NCI-H146 (cell line): ENCODE data around the gene PLEKHH1.

Experiments
- DNase-seq: peaks from one replicate; lab custom pipeline; 2025; lab: John Stamatoyannopoulos, UW

PLEKHH1 gene

DNA sequence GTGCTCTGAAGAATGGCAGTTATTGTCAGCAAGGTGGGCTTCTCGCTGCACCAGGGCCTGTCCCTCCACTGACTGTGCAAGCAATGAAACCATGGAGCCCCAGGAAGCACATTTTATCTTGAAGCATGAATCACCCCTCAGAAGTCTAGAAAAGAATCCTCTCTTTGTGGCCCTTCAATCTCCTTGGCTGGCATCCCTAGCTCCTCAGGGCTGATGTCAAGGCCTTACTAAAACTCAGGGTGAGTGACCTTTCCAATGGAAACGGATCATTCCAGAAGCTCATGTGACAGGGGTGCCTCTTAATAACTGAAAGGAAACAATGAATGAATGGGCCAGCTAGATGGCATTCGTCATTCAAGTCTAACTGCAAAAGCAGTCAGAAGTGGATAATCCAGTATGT is 22.3 kb upstream of the PLEKHH1 start:
- DNase-seq = no peak

DNA sequence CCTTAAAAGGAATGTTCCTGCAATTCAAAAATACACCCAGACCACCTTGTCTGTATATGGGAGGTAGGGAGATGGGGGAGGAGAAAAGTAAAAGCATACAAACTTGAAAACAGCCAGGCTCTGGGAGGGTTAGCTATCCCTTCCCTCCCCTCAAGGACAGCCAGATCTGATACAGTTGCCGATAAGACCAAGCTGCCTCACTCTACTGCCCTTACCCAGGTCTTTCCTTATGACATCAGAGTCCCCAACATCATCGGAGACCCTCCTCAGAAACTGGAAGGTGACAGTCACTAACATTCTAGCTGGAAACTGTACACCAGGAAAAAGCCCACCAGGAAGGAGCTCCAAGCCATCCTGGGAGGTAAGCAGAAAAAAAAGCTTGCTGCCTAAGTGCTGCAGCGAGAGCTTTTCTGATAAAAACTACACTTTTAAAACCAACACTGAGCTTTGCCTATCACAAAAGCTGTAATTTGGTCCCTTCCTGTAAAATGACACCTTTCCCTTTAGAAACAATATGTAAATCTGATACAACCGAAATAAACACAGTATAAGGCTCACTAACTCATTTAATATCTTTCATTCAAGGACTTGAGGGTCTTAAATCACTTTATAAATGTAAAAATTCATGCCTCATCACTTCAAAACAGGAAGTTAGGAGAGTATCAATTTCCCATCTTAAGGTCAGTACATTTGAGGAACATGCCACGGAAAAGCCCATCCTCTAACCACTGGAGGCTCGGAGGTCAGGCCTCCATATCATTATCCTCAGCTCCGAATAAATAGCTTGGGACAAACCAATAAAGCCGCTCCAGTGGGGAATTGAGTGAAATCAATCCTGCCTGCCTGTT is 20.4 kb upstream of the PLEKHH1 start:
- DNase-seq = no peak

DNA sequence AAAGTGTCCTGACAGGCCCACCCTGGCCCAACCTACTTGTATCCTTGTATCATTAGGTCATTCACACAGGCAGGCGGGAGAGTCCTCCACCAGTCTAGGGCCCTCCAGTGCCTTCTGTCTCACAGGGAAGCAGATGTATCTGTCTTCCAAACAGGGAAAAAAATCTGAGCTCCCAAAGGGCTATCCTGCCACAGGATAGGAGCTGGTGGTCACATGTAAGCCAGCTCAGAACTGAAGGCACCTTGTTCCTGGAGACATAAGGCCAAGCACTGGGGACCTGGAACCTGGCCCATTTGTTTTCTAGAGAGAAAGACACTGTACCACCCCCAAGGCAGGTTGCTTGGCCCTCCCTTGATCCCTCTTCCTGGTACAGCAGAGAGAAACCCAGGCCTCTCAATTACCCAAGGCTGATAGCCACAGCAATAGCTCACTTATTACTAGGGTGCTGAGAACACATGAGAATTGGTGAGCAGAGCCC is 19.4 kb upstream of the PLEKHH1 start:
- no peak for DNase-seq

DNA sequence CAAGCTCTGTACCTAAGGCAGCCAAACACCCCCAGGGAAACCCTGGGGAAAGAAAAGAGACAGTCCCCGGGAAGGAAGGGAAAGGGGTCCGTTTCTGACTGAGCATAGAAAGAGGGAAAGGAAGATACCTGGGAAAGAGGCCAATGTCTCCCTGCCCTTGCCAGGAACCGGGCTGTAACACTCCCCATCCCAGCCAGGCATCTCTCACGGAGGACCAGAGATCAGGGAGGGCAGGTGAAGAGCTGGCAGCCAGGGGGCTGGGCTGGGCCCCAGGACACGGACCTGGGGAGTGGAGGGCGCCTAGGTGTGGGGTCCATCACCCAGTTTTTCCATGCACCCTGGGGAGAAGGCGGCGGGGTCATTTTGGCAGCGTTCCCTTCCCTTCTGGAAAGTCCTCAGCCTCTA is 18.9 kb upstream of the PLEKHH1 start:
- no peak for DNase-seq

DNA sequence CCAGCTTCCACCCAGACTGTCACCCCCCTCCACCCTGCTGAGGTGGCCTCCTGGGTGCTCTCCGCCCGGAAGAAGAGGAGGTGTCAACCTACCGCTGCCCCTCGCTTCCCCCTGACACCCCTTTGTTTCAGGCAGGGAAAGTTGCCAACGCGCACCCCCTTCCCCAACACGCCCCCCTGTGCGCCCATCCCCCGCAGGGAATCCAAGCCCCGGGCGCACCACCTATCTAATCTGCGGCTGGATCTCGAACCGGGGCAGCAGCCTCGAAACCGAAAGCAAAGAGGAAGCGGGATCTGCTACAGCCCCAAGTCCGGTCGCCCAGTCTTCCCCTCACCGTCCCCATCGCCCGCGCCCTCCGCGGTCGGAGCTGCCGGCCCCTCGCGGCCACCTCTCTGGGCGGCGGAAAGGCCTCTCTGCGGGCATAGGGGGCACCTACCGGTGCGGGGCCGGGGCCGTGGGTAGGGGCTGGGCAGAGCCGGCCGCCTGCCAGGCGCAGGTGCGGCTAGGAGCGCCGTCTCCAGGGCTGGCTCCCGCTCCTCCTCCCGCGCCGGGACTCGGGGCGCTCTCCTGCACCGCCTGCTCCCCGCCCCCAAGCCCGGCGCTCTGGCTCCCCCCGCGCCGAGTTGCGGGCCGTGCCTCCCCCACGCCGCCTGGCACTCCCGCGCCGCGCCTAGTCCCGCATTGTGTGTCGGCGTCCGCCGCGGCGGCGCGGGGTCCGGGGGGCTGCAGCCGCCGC is 18.3 kb upstream of the PLEKHH1 start:
- peak; percentile 45 for DNase-seq

DNA sequence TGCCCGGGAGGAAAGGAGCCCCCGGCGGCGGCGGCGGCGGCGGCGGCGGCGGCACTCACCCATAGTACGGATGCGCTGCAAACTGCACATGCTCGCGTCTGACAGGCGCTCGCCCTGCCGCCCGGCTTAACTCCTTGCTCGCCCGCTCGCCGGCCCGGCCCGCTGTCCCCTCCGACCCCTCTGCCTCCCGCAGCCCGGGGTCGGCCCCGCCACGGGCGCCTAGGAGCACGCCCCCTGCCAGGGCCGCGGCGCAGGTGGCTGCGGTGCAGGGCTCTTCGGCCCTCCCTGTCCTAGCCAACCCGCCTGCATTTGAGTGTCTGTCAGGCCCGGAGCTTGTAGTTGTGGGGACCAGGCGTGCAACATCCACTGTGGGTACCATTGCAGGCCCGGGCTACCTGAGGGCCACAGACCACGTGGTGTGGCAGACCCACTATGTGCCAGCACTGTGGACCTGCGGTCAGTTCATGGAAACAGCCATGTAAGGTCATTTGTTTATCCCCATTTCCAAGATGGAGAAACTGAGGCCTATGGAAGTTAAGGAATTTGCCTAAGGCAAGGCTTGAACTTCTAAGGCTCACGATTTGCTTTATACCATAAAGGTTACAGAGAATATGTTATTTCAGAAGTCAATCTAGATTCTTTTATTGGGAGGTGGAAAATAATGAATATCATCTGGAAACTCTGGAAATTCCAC is 17.6 kb upstream of the PLEKHH1 start:
- peak; percentile 14 for DNase-seq

DNA sequence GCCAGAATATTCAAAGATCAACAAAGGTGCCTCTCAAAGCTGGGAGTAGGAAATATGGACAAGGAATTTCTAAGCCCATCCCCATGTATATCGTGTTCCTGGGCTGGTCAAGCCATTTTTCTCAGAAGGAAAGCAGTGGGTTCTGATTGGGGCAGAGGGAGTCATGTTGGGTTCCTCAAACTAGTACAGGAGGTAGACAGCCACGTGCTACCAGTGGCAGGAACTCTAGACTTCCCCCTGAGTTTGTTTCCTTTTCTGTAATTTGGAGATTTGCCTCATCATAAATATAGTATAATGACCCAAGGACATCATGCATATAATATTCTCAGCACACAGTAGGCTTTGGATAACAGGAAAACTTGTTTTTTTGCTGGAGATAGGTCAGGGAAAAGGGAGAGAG is 16.4 kb upstream of the PLEKHH1 start:
- no peak for DNase-seq

DNA sequence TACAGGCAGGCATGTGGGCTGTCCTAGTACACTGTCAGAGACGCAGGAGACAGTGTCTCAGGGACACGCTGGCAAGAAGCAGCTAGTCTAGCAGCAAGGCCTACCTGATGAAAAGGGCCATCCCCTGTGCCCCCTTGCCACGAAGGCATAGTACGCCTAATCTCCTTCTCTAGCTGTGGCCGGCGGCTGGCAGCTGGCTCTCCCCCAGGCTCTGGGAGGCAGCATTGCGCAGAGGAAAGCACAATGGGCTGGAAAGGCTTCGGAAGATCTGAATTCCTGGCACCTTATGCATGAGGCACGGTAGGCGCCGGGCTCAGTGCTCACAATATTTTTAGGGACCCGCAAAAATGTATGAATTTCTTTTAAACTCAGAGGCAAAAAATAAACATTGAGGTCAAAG is 16.0 kb upstream of the PLEKHH1 start:
- no peak for DNase-seq

DNA sequence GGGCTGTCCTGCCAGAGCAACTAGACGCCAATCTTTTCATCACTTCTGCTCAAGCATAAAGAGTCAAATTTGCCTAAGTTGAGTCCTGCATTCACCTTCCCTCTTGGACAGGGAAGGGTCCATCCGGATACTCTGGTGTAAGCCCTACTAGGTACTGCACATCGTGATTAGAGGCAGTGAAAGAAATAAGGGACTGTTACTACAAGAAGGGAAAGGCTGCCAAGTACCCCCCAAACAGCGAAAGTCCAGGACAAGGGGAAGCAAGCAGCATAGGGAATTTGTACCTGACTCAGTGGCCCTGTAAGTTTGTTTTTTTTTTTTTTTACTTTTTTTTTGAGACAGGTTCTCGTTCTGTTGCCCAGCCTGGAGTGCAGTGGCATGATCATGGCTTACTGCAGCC is 13.7 kb upstream of the PLEKHH1 start:
- no peak for DNase-seq

DNA sequence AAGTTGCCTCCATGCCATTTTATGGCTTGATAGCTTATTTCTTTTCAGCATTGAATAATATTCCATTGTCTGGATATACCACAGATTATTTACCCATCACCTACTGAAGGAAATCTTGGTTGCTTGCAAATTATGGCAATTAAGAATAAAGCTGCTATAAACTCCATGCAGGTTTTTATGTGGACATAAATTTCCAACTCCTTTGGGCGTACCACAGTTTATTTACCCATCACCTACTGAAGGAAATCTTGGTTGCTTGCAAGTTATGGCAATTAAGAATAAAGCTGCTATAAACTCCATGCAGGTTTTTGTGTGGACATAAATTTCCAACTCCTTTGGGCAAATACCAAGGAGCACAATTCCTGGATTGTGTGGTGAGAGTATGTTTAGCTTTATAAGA is 12.6 kb upstream of the PLEKHH1 start:
- DNase-seq = no peak

DNA sequence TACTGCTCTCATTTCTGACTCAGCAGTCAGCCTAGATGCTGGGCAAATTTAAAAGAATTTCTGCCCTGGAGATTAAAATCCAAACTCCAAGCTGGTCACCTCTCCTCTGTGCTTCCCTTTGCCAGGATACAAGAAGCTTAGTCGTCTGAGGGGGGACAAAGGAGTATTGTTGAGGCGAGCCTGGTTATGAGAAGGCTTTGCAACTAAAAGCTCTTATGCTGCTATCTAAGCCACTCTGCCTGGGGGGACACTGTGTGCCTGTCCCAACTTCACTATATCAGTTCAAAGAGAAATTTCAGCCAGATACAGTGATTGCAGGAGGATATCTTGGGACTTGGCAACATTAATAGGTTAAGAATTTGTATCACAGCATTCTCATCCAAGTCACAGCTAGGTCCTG is 10.8 kb upstream of the PLEKHH1 start:
- DNase-seq = no peak

DNA sequence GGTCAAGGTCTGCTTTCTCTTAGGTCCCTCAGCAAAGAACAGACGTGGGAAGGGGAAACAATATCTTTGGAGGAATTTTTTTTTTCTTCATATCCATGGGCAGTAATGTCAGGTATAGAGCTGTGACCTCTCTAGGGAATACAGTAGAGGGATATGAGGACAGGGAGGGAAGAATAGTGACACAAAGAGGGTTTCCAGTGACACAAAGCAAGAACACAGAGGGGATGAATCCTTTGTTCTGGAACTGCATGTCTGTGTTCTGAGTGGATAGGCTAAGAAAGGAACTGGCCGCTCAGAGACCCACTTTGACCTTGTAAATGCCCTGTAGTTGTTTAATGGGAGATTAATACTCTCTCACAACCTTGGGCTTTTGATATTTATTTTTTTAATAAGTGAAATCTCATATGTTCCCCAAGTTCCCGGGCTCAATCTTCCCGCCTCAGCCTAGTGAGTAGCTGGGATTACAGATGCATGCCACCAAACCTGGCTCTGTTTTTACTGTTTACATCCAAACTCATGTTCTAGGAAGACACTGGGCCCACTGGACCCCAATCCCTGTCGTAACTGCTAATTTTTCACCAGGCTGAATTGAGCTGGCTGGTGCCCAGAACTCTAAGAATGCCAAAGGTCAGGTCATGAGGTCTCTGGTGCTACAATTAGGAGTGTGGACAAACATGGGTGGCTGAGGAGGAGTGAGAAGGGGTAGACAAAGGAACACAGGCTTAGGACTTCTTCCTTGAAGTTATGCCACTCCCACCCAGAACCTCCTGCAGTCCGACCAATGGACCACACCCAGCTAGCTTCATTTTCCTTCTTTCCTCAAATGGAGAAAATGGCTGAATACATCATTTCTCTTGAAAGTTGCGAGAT is 9.1 kb upstream of the PLEKHH1 start:
- DNase-seq = no peak

DNA sequence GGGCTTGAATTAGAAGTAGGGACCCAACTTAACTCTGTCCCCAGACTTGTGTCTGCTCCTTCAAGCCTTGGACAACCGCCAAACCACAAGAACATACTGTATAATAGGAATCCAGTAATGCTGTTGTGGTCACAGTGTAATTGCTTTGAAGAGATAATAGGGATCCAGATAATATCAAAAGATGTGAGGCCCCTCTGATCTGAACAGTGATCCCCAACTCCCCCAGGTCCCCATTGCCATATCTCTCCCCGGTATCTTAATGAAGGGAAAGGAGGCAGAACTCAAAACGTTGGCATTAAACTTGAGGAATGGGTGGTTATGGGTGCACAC is 8.5 kb upstream of the PLEKHH1 start:
- DNase-seq = no peak

DNA sequence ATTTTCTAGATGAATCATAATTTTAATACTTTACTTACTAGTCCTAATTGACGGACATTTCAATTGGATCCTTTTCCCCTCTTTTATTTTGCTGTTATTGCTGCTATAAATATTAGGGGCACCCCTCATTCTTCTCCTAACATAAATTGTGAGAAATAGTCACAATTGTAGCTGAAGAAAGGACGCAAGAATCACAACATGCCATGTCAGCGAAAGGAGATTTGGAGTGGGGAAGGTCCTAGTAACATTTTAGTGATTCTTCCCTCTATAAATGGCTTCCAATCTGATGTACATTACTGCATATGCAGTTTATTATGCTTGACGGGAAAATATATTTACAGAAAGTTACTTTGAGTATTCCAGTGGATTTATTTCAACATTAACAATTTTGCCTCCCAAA is 7.7 kb upstream of the PLEKHH1 start:
- DNase-seq = no peak

DNA sequence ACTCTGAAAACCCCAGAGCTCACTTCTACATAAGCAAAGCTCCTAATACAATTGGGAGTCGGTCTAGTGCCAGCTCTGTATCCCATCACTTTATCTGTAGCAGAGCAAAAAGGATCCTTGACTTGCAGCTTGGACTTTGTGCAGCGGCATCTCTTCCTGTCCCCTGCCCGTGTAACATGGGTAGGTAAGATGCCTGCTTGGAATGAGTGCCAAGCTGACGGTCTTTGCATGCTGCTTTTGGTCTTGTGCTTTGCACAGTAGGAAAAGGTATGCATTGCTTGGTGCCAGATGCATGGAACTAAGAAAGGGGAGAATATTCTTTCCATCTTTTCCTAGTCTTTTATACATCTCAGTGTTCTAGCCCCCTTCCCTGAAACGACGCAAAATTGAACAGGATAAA is 6.9 kb upstream of the PLEKHH1 start:
- no peak for DNase-seq

DNA sequence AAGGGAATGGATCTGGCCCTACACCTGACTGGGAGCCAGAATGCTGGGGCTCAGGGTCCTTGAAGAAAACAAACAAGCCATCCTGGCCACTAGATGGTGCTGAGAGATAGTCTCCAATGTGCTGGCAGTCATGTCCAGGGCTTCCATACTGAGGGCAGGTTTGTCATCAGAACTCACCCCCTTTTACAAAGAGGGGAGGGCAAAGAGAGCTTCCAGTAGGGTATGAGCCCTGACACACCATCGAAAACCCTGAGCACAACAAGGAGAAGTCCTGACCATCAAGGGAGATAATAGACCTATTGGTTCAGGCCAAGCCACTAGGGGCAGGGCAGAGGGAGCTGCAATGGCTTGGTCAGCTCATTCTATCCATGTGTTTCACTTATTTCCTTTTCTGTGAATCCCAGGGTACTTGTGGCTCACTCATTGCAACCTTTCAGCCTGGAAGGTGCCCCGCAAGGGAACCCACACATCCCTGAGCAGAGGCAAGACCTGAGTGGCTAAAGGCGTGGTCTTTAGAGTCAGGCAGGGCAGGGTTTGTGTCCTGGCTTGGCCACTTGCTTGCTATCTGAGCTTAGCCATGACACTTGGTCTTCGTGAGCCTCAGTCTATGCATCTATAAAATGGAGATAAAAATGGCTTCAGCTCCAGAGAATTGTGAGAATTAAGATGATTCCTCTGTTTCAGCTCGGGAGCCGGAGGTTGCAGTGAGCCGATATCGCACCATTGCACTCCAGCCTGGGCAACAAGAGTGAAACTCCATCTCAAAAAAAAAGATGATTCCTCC is 6.2 kb upstream of the PLEKHH1 start:
- peak; percentile 32 for DNase-seq

DNA sequence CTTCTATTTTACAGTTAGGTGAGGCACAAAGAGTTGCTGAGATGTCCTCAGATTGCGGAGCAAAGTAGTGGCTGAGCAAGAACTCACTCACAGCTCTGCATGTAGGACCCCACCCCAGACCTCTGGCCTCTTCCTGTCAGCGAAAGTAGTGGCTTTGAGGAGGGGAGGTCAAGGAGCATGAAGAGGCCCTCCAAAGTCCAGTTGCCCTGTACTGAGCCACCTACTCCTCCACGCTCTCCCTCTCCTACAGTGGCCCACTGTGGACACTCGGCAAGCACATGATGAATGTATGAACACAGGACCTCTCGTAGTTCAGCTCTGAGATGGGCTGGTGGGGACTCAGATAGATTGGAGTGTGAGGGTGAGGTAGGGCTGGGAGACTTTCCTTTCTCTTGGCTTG is 5.3 kb upstream of the PLEKHH1 start:
- no peak for DNase-seq

DNA sequence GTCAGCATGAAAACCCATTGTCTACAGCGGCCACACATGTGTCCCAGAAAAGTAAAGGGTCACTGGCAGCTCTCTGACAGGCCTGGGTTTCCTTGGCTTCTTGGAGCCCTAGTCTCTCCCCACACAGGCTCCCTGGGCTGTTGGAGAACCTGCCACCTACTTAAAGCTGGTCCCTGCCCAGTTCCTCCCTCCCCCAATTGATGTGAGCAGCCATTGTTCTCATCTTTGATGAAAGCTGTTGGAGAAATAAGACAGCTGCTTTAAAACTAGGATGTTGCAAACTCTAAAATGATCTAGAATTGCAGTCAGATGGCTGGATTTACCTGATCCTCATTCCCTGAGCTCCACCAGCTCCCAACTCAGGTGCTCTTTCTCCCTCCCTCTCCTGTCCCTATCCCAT is 4.8 kb upstream of the PLEKHH1 start:
- DNase-seq = no peak

DNA sequence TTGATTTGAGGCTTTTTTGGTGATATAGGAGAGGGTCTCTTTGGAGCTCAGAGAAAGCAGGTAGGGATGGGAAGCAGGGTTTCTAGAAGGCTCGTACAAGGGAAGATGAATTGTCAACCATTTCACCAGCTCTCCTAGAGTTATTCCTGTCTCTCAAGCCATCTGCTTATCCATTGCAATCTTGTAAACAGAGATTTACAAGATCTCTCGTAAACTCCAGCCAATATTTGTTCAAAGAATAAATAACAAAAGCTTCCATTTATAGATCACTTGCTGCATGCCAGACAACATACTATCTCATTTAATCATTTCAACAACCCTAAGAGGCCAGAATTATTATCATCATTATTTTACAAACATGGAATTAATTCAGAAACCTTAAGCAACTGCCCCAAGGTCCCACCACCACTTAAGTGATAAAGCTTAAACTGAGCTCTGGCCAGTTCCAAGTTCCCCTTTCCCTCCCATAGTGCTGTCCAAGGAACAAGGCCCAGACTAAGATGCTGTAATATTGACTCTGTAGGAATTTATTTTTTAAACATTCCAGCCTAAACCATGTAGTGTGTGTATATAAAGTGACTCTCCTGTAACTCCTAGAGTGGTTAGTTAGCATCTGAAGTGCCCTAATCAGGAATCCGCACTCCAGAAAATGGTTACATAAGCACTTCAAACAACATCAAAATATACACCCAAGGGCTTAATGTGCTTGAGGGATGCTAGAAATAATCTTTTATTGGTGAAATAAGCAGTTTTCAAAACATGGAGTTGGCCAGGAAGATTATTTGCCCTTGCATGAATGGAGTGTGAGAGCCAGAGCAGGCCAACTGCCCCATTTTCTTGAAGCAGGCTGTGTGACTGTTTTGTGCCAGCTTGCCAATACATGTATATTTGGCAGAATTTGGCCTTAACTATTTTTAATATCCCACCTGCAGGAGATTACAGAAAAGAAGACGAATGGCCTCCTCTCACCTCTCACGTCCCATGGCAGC is 2.8 kb upstream of the PLEKHH1 start:
- DNase-seq = no peak

DNA sequence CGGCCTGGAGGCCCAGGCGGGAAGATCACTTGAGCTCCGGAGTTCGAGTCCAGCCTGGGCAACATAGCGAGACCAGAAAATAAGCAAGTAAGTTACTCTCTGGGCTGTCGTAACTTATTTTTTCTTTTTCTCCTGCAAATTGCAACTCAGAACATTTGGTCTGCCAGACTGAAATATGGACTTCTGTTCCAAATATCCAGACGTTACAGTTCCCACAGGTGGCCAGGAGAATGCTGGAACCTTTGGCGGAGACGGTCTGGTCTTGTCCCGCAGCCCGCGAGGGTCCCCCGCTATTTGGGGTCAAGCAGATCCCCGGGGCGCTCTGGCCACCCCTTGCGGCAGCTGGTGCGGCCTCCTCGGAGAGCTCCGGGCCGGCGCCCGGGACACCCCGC is 488 bp upstream of the PLEKHH1 start:
- no peak for DNase-seq
